Measurements from ENCODE around the gene PLA2G6. TPM values are rescaled to one million over a fixed set of nuclear protein-coding genes. Genes with fewer than 3 reads are reported as not detected.

PLA2G6 gene
- total RNA-seq, 6 experiments from 2014 or later, result 8.1 to 32.9 (median 19.8) TPM

- intact Hi-C loops (cut with DNase I), result loop anchor here in 1 of 2 donors (10.0 kb wide), 1 partner anchor 64 kb away; no protein-coding TSS in a partner anchor
- whole genome bisulfite sequencing (ENCODE audit: insufficient coverage, low coverage, low lambda C conversion rate, missing lambda C conversion rate), result 17% methylated on average over 1 of the region's 3 CpGs
- no peaks in the 10 kb centered on the region for H3K27me3 ChIP-seq
- no peaks in the 10 kb centered on the region for H3K9me3 ChIP-seq
- DNase-seq, result no peak
- H3K36me3 ChIP-seq, result peaks cover 0 to 10% (median 2%) of the 10 kb centered on the region in 4 donors
- no peak overlapping the region for H3K4me3 ChIP-seq
- H3K4me1 ChIP-seq, result no peaks in the 10 kb centered on the region
- no peak for ATAC-seq
- H3K27ac ChIP-seq, result peak overlapping the region in 1 of 3 donors; percentile 1
- no peak for TF ChIP-seq POLR2A (IDR thresholded peaks at IDR 0.05)
These were observed 46.8 kb upstream of the PLA2G6 start for GRCh38 chr22:38228326-38228872.

GRCh38 chr22:38226853-38227649 lies 45.4 kb upstream of the PLA2G6 start:
- ATAC-seq (no peak), DNase-seq (no peak)
- WGBS (ENCODE audit: insufficient coverage, low coverage, low lambda C conversion rate, missing lambda C conversion rate), result 95% methylated on average over 17 of the region's 25 CpGs
- Histone ChIP-seq H3K27me3 (no peaks in the 10 kb centered on the region), H3K4me3 (no peak overlapping the region), H3K27ac (no peak overlapping the region), H3K9me3 (no peaks in the 10 kb centered on the region), H3K4me1 (no peaks in the 10 kb centered on the region), H3K36me3 (peaks cover 0 to 10% (median 2%) of the 10 kb centered on the region in 4 donors)
- intact Hi-C loops (cut with DNase I), result loop anchor here in 1 of 2 donors (10.0 kb wide), 1 partner anchor 62 kb away; no protein-coding TSS in a partner anchor
- TF ChIP-seq POLR2A (IDR thresholded peaks at IDR 0.05), result no peak
- TF ChIP-seq CTCF (IDR thresholded peaks at IDR 0.05), result no peak

DNA sequence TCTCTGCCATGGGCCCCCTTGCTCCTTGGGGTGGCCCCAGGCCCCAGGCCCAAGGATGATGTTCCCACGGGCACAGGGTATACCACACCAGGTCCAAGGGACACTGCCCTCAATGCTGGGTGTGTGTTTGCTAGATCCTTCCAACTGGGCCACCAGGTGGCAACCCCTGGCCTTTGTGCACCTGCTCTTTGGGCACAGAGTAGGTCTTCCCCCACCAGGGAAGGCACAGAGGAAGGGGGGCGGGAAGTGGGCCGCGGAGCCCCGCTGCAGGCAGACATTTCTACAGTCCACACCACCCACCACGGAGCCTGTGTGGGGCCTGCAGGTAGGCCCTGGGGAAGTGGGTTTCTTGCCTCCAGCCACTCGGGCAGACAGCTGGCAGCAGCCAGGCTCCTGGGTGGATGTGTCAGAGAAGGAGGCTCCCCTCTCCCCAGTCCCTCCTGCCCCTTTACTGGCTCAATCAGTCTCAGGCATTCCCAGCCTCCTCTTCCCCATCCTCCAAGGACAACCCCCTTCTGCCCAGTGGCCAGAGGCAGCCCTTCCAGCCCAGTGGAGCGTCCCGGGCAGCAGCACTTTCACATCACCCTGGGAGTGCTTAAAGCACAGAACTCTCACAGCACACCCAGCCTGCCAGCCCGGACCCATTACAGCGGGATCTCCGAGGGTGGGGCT lies 41.8 kb upstream of the PLA2G6 start:
- intact Hi-C loops (cut with DNase I), result loop anchor here in 1 of 2 donors (10.0 kb wide), 1 partner anchor 59 kb away; no protein-coding TSS in a partner anchor
- no peaks in the 10 kb centered on the region for H3K27me3 ChIP-seq
- H3K4me1 ChIP-seq, result peaks cover 0 to 9% (median 0%) of the 10 kb centered on the region in 4 donors
- DNase-seq (no peak), ATAC-seq (no peak)
- 93% methylated on average over 3 of the region's 12 CpGs for WGBS (ENCODE audit: insufficient coverage, low coverage, low lambda C conversion rate, missing lambda C conversion rate)
- H3K9me3 ChIP-seq, result no peaks in the 10 kb centered on the region
- peaks cover 0 to 6% (median 0%) of the 10 kb centered on the region in 4 donors for H3K36me3 ChIP-seq
- H3K27ac ChIP-seq, result no peak overlapping the region
- TF ChIP-seq POLR2A (IDR thresholded peaks at IDR 0.05), result no peak
- no peak for TF ChIP-seq CTCF (IDR thresholded peaks at IDR 0.05)
- H3K4me3 ChIP-seq, result no peak overlapping the region

- intact Hi-C loops (cut with DNase I), result loop anchor here in 1 of 2 donors (10.0 kb wide), 1 partner anchor 58 kb away; no protein-coding TSS in a partner anchor
- no peak overlapping the region for H3K27ac ChIP-seq
These were observed 41.1 kb upstream of the PLA2G6 start for GRCh38 chr22:38222797-38223119.

More at GRCh38 chr22:38222797-38223119, 41.1 kb upstream of the PLA2G6 start:
- no peak overlapping the region for H3K4me3 ChIP-seq
- WGBS (ENCODE audit: insufficient coverage, low coverage, low lambda C conversion rate, missing lambda C conversion rate), result 80% methylated on average over 1 of the region's 8 CpGs
- no peak for ATAC-seq
- no peak for DNase-seq
- no peaks in the 10 kb centered on the region for H3K27me3 ChIP-seq
- H3K36me3 ChIP-seq, result peaks cover 0 to 6% (median 0%) of the 10 kb centered on the region in 4 donors
- H3K4me1 ChIP-seq, result peaks cover 0 to 14% (median 0%) of the 10 kb centered on the region in 4 donors
- no peaks in the 10 kb centered on the region for H3K9me3 ChIP-seq
- TF ChIP-seq POLR2A (IDR thresholded peaks at IDR 0.05) (no peak), CTCF (IDR thresholded peaks at IDR 0.05) (no peak)
